Measurements from ENCODE around the gene ARL5A. TPM values are rescaled to one million over a fixed set of nuclear protein-coding genes. Genes with fewer than 3 reads are reported as not detected.

ARL5A gene
- total and polyA plus RNA-seq, 9 of the 15 experiments (the other 6 are each of a cell fraction or from before 2014, with no cell fraction given) = 16.3 to 117 (median 88.4) TPM

GRCh38 chr2:151816843-151817242, 11.4 kb downstream of the ARL5A start:
- no TSS peak for BruUV-seq (replicated peaks)
- no peaks in the 10 kb centered on the region for H3K9me3 ChIP-seq (replicated peaks; ENCODE audit: control insufficient read depth, insufficient read depth, low read depth, low read length)
- POLR2A ChIA-PET = interaction anchor here (1.3 to 3.6 kb wide), 4 partner anchors 9 to 32 kb away, joined by 3 to 34 read pairs (median 8); partner anchors contain the start of gene ARL5A
- peaks cover 60% of the 10 kb centered on the region for H3K36me3 ChIP-seq (ENCODE audit: control insufficient read depth, insufficient read depth, low read length)
- in situ Hi-C loops (cut with MboI) = no loop called here
- peak overlapping the region; percentile 71 for H3K27ac ChIP-seq (ENCODE audit: extremely low read depth, low read depth, low read length)
- WGBS (ENCODE audit: insufficient coverage, low coverage, missing lambda C conversion rate) = 64% methylated on average over 2 of the region's 2 CpGs
- ATAC-seq (peak; percentile 56), FAIRE-seq (peak; percentile 63), DNase-seq (ENCODE audit: extremely low read depth in 1 of 4, low spot score in 3 of 4) (no peak)
- no peaks in the 10 kb centered on the region for H3K27me3 ChIP-seq (ENCODE audit: control insufficient read depth in 2 of 2, insufficient read depth in 2 of 2, low read length in 2 of 2)
- H4K20me1 ChIP-seq (replicated peaks; ENCODE audit: control insufficient read depth, insufficient read depth, low read length) = no peaks in the 10 kb centered on the region
- H3K4me1 ChIP-seq (replicated peaks in 1 of 2; ENCODE audit: control insufficient read depth in 2 of 2, insufficient read depth in 2 of 2, low read length in 2 of 2) = peaks cover 8 to 21% of the 10 kb centered on the region in 2 experiments; a peak in 3 of 5 replicates
- TF ChIP-seq EP400 (IDR thresholded peaks at IDR 0.05) = peak; percentile 15; the same call in 1 of the 2 replicates
- no peak for TF ChIP-seq ARID3A (IDR thresholded peaks at IDR 0.05; ENCODE audit: borderline replicate concordance, low read depth, low read length)
- TF ChIP-seq FOXA3 (CRISPR knock-in tag; conservative IDR thresholded peaks at IDR 0.05 in 1 of 2, IDR thresholded peaks at IDR 0.05 in 1 of 2) = no peak
- TF ChIP-seq RFX1 (IDR thresholded peaks at IDR 0.05) = 0 out of 2 replicates have a peak, but pooled peaks have one; percentile 4
- no peak for TF ChIP-seq RNF2 (IDR thresholded peaks at IDR 0.05)
- H2AFZ ChIP-seq (ENCODE audit: low read depth, low read length) = no peak overlapping the region
- H3K4me2 ChIP-seq (ENCODE audit: insufficient read depth, low read length) = peak overlapping the region; percentile 53
- H3K79me2 ChIP-seq (ENCODE audit: control insufficient read depth, insufficient read depth, low read length) = peaks cover 75% of the 10 kb centered on the region
- H3K4me3 ChIP-seq = no peak overlapping the region
- intact Hi-C loops (cut with micrococcal nuclease) = no loop called here
- peak overlapping the region in 1 of 2 experiments; percentile 22; a peak in 2 of 4 replicates for H3K9ac ChIP-seq (ENCODE audit: insufficient read depth in 1 of 2, low read depth in 2 of 2, low read length in 2 of 2)
- no peaks in the 10 kb centered on the region for H3K9me1 ChIP-seq (ENCODE audit: control insufficient read depth, insufficient read depth, low read length)
- CTCF ChIA-PET (ENCODE audit: low intra/inter-chr PET ratio) = no interaction called here

All from K562 (cell line).